NCI-H748 (cell line): ENCODE measurements around the gene KIF9.
"Not testable (repeated sequence)": the region's sequence is repeated elsewhere in the genome, so short reads cannot be mapped to it uniquely, and the experiment has no call there.

Experiments used
- DNase-seq: peaks from one replicate; lab custom pipeline; 2025; ENCODE audit not compliant: unreplicated experiment; lab: John Stamatoyannopoulos, UW

The KIF9 gene

GRCh38 chr3:47256331-47256730 lies 26.3 kb downstream of the KIF9 start:
- not testable (repeated sequence) for DNase-seq

DNA sequence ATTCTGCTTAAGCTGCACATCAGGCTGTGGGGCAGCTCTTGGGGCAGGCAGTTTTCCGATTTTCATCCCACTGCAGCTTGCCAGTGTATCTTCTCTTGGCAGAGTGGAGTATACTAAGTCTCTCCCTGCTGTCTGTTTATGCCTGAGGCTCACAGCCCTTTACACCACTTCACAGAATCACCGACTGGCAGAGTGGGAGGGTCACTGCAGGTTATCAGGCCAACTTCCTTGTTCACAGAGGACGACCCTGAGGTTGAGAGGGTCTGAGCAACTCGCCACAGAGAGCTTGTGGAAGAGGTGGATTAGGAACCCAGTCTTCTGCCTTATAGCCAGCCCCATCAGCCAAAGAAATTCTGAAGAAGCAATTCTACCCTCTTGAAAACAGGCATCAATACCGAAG lies 30.9 kb downstream of the KIF9 start:
- DNase-seq: no peak

GRCh38 chr3:47251085-47251484 lies 31.5 kb downstream of the KIF9 start:
- not testable (repeated sequence) for DNase-seq

GRCh38 chr3:47250309-47251060 lies 32.1 kb downstream of the KIF9 start:
- no peak for DNase-seq

- no peak for DNase-seq
Measured at GRCh38 chr3:47247131-47248064, 35.2 kb downstream of the KIF9 start.

- DNase-seq: no peak
Measured at GRCh38 chr3:47245271-47245670, 37.3 kb downstream of the KIF9 start.

GRCh38 chr3:47244531-47245100 lies 38.0 kb downstream of the KIF9 start:
- DNase-seq: no peak

DNA sequence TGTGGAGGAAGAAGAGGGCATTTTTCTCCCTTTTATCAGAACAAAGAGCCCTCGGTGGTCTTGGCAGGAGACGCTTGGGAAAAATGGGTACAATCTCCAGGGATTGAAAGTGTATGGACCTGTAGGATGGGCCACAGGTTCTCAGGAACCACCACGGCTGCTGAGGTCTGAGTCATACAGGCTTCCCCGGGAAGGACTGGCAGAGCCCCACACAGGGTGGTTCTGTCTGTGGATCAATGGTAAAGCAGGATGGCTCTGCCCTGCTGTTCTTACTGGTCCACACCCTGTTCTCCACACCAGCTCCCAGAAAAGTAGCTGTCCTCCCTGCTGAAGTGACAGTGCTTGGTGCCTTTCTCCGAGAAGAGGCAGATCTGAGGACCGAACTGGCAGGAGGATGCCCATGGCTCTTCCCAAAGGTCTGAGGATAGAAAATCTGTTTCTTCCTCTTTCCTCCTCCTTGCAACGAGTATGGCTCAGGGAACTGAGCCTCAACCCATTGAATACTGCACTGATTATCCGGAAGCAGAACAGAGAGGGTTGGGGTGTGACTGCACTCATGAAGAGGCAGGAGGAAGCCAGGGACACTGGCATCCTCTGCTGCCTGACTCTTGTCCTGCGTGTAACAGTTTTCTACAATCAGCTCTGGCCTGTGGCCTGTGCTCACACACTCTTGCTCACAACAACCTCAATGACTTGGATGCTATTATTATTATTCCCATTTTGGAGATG lies 39.0 kb downstream of the KIF9 start:
- no peak for DNase-seq

DNA sequence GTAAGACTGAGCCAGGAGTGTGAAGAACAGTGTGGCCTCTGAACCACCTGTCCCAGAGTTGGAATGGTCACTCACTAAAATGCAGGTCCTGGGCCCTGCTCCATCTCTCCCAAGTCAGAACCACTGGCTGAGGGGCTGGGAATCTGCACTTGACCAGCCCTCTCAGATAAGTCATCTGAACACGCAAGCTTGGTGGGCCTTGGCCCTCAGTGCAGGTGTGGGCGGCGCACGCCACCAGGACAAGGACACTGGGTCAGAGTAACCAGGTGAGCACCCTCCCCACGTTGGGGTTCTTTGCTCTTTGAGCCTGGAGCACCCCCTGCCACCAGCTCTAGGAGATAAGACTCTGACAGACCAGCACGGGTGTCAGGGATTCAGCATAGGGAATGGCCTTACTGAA lies 42.7 kb downstream of the KIF9 start:
- no peak for DNase-seq

DNA sequence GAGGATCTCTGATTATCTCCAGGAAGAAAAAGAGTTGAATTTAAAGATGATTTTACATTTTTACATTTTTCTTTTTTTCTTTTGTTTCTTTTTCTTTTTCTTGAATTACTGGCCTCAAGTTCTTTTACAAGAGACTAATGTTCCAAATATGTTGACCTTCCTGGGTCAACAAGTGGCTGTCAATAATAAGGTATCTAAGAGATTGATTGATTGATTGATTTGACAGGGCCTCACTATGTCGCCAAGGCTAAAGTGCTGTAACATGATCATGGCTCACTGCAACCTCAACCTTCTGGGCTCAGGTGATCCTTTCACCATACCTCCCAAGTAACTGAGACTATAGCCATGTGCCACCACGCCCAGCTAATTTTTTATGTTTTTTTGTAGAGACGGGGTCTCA lies 44.6 kb downstream of the KIF9 start:
- DNase-seq: no peak

- no peak for DNase-seq
Measured at GRCh38 chr3:47228088-47228487, 54.5 kb downstream of the KIF9 start.

GRCh38 chr3:47227678-47228077 lies 54.9 kb downstream of the KIF9 start:
- DNase-seq: no peak

DNA sequence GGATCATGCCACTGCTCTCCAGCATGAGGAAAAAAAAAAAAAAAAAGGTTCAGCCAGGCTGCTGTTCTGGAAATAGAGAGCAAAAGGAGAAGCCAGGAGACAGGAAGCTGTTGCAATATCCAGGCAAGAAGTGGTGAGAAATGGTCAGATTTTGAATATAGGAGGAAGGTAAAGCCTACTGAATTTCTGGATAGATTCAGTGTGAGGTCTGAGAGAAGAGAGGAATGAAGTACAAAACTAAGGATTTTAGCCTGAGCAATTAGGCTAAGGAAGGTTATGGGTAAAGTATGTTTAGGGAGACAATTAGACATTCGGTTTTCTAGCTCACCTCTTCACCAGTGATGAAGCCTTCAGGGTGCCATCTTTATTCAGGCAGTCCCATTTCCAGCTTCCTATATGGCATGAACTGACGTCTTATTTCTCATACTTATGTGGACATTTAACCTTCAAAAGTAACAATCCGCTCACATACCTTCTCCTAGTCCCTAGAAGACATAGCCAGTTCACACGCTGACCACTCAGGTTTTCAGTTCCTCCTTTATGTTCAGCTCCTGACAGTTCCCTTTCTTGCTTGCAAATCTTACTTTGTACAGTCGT lies 57.2 kb downstream of the KIF9 start:
- DNase-seq: no peak

DNA sequence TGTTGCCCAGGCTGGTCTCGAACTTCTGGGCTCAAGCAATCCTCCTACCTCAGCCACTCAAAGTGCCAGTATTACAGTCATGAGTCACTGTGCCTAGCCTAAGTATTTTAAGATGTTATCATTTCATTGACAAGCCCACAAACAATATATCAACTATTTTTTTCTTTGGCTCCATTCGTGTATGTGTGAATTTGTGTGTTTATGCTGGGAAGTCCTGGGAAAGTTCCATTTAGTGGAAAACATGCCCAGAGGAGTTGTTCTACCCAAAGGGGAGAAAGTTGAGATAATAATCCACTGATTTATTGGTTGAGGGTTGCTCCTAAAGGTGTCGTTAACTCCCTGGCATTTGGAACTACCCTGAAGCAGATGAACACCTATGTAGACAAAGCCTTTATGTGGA lies 58.8 kb downstream of the KIF9 start:
- DNase-seq: no peak

GRCh38 chr3:47221798-47222197 lies 60.8 kb downstream of the KIF9 start:
- DNase-seq: no peak

DNA sequence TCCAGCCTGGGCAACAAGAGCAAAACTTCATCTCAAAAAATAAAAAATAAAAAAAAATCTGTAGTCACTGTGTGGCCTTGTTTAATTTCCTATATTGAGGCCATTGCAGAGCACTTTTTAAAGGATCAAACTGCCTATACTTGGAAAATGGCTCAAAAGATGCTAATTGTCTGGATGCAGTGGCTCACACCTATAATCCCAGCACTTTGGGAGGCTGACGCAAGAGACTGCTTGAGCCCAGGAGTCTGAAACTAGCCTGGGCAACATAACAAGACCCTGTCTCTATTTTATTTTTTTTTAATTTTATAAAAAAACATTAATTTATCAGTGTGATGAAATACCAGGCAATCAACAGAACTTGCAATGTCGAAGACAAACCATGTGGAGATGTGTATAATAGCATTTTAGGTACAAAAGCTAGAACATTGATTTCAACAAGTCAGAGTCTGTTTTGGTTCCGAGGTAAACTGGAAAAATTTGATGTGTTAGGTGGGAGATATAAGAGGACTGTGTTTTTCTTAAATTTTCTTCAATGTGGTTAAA lies 71.7 kb downstream of the KIF9 start:
- no peak for DNase-seq

- not testable (repeated sequence) for DNase-seq
Measured at GRCh38 chr3:47206022-47206421, 76.6 kb downstream of the KIF9 start.

GRCh38 chr3:47204875-47205274 lies 77.7 kb downstream of the KIF9 start:
- no peak for DNase-seq

DNA sequence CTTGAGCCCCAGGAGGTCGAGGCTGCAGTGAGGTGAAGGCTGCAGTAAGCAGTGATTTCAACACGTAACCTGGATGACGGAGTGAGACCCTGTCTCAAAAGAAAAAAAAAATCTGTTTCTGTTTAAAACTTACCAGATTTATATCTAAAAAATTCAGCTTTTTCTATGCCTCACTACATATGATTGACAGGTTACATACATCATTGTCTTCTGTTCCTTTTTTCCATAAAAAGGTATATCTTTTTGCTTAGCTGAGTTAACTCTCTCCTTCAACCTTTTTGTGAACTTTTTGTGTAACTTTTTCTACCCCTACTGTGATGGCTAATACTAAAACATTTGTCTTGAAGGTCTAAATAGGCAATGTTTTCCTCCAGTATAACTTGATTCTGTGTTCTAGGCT lies 80.1 kb downstream of the KIF9 start:
- DNase-seq: no peak

DNA sequence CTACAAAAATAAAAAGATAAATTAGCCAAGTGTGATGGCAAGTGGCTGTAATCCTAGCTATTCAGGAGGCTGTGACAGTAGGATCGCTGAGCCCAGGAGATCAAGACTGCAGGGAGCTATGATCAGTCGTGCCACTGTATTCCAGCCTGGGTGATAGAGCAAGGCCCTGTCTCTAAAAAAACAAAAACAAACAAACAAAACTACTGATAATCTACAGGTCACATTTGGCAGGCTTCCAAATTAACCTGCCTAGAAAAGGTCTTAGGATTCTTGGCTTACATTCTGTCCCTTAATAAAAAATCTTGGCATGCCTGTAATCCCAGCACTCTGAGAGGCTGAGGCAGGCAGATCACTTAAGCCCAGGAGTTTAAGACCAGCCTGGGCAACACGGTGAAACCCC lies 85.3 kb downstream of the KIF9 start:
- no peak for DNase-seq

DNA sequence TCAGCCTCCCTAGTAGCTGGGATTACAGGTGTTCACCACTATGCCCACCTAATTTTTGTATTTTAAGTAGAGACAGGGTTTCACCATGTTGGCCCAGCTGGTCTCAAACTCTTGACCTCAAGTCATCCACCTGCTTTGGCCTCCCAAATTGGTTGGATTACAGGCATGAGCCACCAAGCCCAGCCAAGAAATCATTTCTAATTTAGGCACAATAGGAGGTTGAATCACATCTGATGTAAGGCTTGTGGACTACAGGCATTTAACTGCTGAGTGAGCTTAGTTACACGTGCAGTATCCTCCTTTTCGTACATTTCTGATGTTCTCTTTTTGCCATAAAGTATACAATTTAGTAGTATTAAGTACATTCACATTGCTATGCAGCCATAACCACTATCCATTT lies 87.6 kb downstream of the KIF9 start:
- DNase-seq: no peak
